Measurements from ENCODE around the gene NOS1AP. TPM values are rescaled to one million over a fixed set of nuclear protein-coding genes. Genes with fewer than 3 reads are reported as not detected.

Gene NOS1AP
- total and polyA plus RNA-seq, 2 donors (not counting 3 experiments of a cell fraction or from before 2014, with no cell fraction given) = 1.3 to 5.4 TPM

GRCh38 chr1:162384601-162385279 is 315.2 kb downstream of the NOS1AP start:
- FAIRE-seq (no peak), DNase-seq (ENCODE audit: low read depth, low spot score) (no peak)
- Histone ChIP-seq H3K79me2 (ENCODE audit: control insufficient read depth, insufficient read depth, low read length) (no peaks in the 10 kb centered on the region), H2AFZ (ENCODE audit: low read depth, low read length) (no peak overlapping the region), H3K9me1 (replicated peaks; ENCODE audit: control insufficient read depth, extremely low read depth, insufficient read depth, low read length) (no peaks in the 10 kb centered on the region), H3K9me3 (replicated peaks; ENCODE audit: control insufficient read depth, insufficient read depth, low read length) (no peaks in the 10 kb centered on the region), H3K4me3 (replicated peaks in 1 of 3; ENCODE audit: insufficient read depth in 1 of 3, low read depth in 1 of 3, low read length in 3 of 3) (no peak overlapping the region), H3K4me2 (ENCODE audit: insufficient read depth, low read length) (no peak overlapping the region), H3K9ac (replicated peaks; ENCODE audit: extremely low read depth, insufficient read depth, low read length) (no peak overlapping the region), H4K20me1 (replicated peaks; ENCODE audit: control insufficient read depth, extremely low read depth, insufficient read depth, low read length) (no peaks in the 10 kb centered on the region), H3K4me1 (ENCODE audit: control insufficient read depth, extremely low read depth, insufficient read depth, low read length) (no peaks in the 10 kb centered on the region), H3K36me3 (ENCODE audit: control insufficient read depth in 2 of 2, extremely low read depth in 1 of 2, insufficient read depth in 2 of 2, low read length in 2 of 2) (peaks cover 0 to 3% of the 10 kb centered on the region in 2 experiments), H3K27ac (ENCODE audit: insufficient read depth, low read depth, low read length) (no peak overlapping the region), H3K27me3 (ENCODE audit: control insufficient read depth in 2 of 2, insufficient read depth in 2 of 2, low read length in 2 of 2) (no peaks in the 10 kb centered on the region)
- CTCF ChIA-PET = interaction anchor here (1.2 kb wide), 2 partner anchors 27 to 328 kb away, joined by 4 to 5 read pairs; no protein-coding TSS in a partner anchor
- TF ChIP-seq MAX (IDR thresholded peaks at IDR 0.05; ENCODE audit: insufficient read depth, insufficient read length) (no peak), POLR2AphosphoS5 (IDR thresholded peaks at IDR 0.05; ENCODE audit: insufficient read depth, low read depth, low read length) (no peak)
- dilution Hi-C loops (cut with MboI; ENCODE audit: extremely low pct_ligation_motif_present, low sequenced_read_pairs) = no loop called here
- POLR2A ChIA-PET = no interaction called here
- intact Hi-C loops (cut with micrococcal nuclease) = no loop called here
- no TSS peak for BruUV-seq (replicated peaks)

GRCh38 chr1:162385280-162385623 is 315.8 kb downstream of the NOS1AP start:
- Histone ChIP-seq H3K79me2 (ENCODE audit: control insufficient read depth, insufficient read depth, low read length) (no peaks in the 10 kb centered on the region), H3K4me3 (replicated peaks in 1 of 3; ENCODE audit: insufficient read depth in 1 of 3, low read depth in 1 of 3, low read length in 3 of 3) (no peak overlapping the region), H3K9me1 (replicated peaks; ENCODE audit: control insufficient read depth, extremely low read depth, insufficient read depth, low read length) (no peaks in the 10 kb centered on the region), H3K4me2 (ENCODE audit: insufficient read depth, low read length) (no peak overlapping the region), H3K9me3 (replicated peaks; ENCODE audit: control insufficient read depth, insufficient read depth, low read length) (no peaks in the 10 kb centered on the region), H3K36me3 (ENCODE audit: control insufficient read depth in 2 of 2, extremely low read depth in 1 of 2, insufficient read depth in 2 of 2, low read length in 2 of 2) (peaks cover 0 to 3% of the 10 kb centered on the region in 2 experiments), H3K27ac (ENCODE audit: insufficient read depth, low read depth, low read length) (no peak overlapping the region), H3K27me3 (ENCODE audit: control insufficient read depth in 2 of 2, insufficient read depth in 2 of 2, low read length in 2 of 2) (no peaks in the 10 kb centered on the region), H3K4me1 (ENCODE audit: control insufficient read depth, extremely low read depth, insufficient read depth, low read length) (no peaks in the 10 kb centered on the region), H4K20me1 (replicated peaks; ENCODE audit: control insufficient read depth, extremely low read depth, insufficient read depth, low read length) (no peaks in the 10 kb centered on the region), H3K9ac (replicated peaks; ENCODE audit: extremely low read depth, insufficient read depth, low read length) (no peak overlapping the region), H2AFZ (ENCODE audit: low read depth, low read length) (no peak overlapping the region)
- BruUV-seq (replicated peaks) = no TSS peak
- DNase-seq (ENCODE audit: low read depth, low spot score) (no peak), FAIRE-seq (no peak)
- no peak for TF ChIP-seq JUN (IDR thresholded peaks at IDR 0.05; ENCODE audit: borderline replicate concordance, insufficient read depth, insufficient read length, low read depth)
- no peak for TF ChIP-seq MAX (IDR thresholded peaks at IDR 0.05; ENCODE audit: insufficient read depth, insufficient read length)
- no peak for TF ChIP-seq FOS (IDR thresholded peaks at IDR 0.05; ENCODE audit: borderline replicate concordance, insufficient read depth, low read length)
- TF ChIP-seq GATA2 (IDR thresholded peaks at IDR 0.05; ENCODE audit: insufficient read depth, insufficient read length, low read depth, low read length) = no peak
- TF ChIP-seq POLR2A (IDR thresholded peaks at IDR 0.05; ENCODE audit: low read depth, low read length) = no peak
- TF ChIP-seq EZH2 (IDR thresholded peaks at IDR 0.05; ENCODE audit: borderline replicate concordance, low read depth, low read length, severe bottlenecking) = no peak
- no peak for TF ChIP-seq MYC (IDR thresholded peaks at IDR 0.05; ENCODE audit: low read depth, low read length)
- TF ChIP-seq POLR2AphosphoS5 (IDR thresholded peaks at IDR 0.05; ENCODE audit: insufficient read depth, low read depth, low read length) = no peak
- no peak for TF ChIP-seq CTCF (IDR thresholded peaks at IDR 0.05; ENCODE audit: extremely low read depth in 1 of 2, insufficient read depth in 1 of 2, low read depth in 1 of 2, low read length in 2 of 2)
- CTCF ChIA-PET = interaction anchor here (1.2 kb wide), 2 partner anchors 28 to 329 kb away, joined by 4 to 5 read pairs; no protein-coding TSS in a partner anchor
- dilution Hi-C loops (cut with MboI; ENCODE audit: extremely low pct_ligation_motif_present, low sequenced_read_pairs) = no loop called here
- intact Hi-C loops (cut with micrococcal nuclease) = no loop called here
- POLR2A ChIA-PET = no interaction called here
